B cell (primary cell): Measurements from ENCODE around the gene C3orf18. TPM values are rescaled to one million over a fixed set of nuclear protein-coding genes. Genes with fewer than 3 reads are reported as not detected.

Experiments
- ATAC-seq: fragments of 200-7000 bp; cut with Tn5 transposase; one replicate; pipeline ENCODE4 v1.10.0; 2021; ENCODE audit warnings: low read depth, mild to moderate bottlenecking, moderate number of reproducible peaks, moderate library complexity
- CTCF ChIA-PET: fragments of 350-600 bp; sonication (Branson Sonifier 250); formaldehyde crosslinking; loops from one replicate; lab custom pipeline; 2021; ENCODE audit warnings: antibody characterized with exemption, inconsistent platforms; lab: Charles Lee
- POLR2A ChIA-PET: fragments of 350-600 bp; sonication (Branson Sonifier 250); formaldehyde crosslinking; loops from one replicate; lab custom pipeline; 2021; ENCODE audit warnings: antibody characterized with exemption; lab: Charles Lee
- DNase-seq: peaks from one replicate; pipeline ENCODE4 v3.0.0; 2013
- H2AFZ ChIP-seq: 2 replicates; pipeline ENCODE4 v1.6.1; 2012; ENCODE audit warnings: mild to moderate bottlenecking, low read depth, low read length; ENCODE audit not compliant: insufficient read depth, poor library complexity, severe bottlenecking
- H3K27ac ChIP-seq, 2 donors: 1 replicate in 1 of 2; 2 replicates in 1 of 2; pipeline ENCODE4 v1.5.1; 2012 to 2013; ENCODE audit warnings: low read length in 2 of 2, mild to moderate bottlenecking in 2 of 2, moderate library complexity in 1 of 2
- H3K27me3 ChIP-seq, 4 experiments: fragments of 200-600 bp in 1 of 4; sonication (generic) in 1 of 4; replicated peaks in 1 of 4; 1 replicate in 2 of 4; 2 replicates in 2 of 4; pipeline versions ENCODE4 v1.6.1 to v1.7.0; 2013 to 2016; ENCODE audit warnings: low read length in 3 of 4, mild to moderate bottlenecking in 2 of 4, mixed read lengths in 1 of 4, moderate library complexity in 1 of 4; ENCODE audit not compliant: insufficient read depth in 4 of 4, control insufficient read depth in 3 of 4; ENCODE audit errors: control extremely low read depth in 1 of 4
- H3K36me3 ChIP-seq, 2 experiments: replicated peaks in 1 of 2; 1 replicate in 1 of 2; 2 replicates in 1 of 2; pipeline versions ENCODE4 v1.6.1 to v1.7.1; 2013; ENCODE audit warnings: low read length in 1 of 2; ENCODE audit not compliant: insufficient read depth in 2 of 2, control insufficient read depth in 1 of 2; ENCODE audit errors: control extremely low read depth in 1 of 2, extremely low read depth in 1 of 2
- H3K4me1 ChIP-seq, 2 donors: fragments of 200-600 bp in 1 of 2; sonication (generic) in 1 of 2; 1 replicate in 1 of 2; 2 replicates in 1 of 2; pipeline versions ENCODE4 v1.5.1 to v1.6.1; 2013 to 2017; ENCODE audit warnings: low read length in 2 of 2; ENCODE audit not compliant: control insufficient read depth in 2 of 2, insufficient read depth in 2 of 2
- H3K4me2 ChIP-seq: replicated peaks from 2 replicates; pipeline ENCODE3; 2012; ENCODE audit warnings: mild to moderate bottlenecking, low read depth, low read length; ENCODE audit not compliant: poor library complexity, severe bottlenecking
- H3K4me3 ChIP-seq, 5 experiments: fragments of 200-600 bp in 1 of 5; sonication (generic) in 1 of 5; 1 replicate in 3 of 5; 2 replicates in 2 of 5; pipeline versions ENCODE4 v1.5.1 to v1.7.0; 2011 to 2016; ENCODE audit warnings: low read length in 4 of 5, mild to moderate bottlenecking in 4 of 5, low read depth in 2 of 5, control low read depth in 1 of 5, moderate library complexity in 1 of 5; ENCODE audit not compliant: insufficient read depth in 1 of 5; ENCODE audit errors: control extremely low read depth in 1 of 5, extremely low read depth in 1 of 5
- H3K79me2 ChIP-seq: fragments of 200-600 bp; sonication (generic); one replicate; pipeline ENCODE4 v1.6.0; 2016; ENCODE audit warnings: low read length; ENCODE audit not compliant: control insufficient read depth, insufficient read depth
- H3K9ac ChIP-seq: fragments of 200-600 bp; sonication (generic); 2 replicates; pipeline ENCODE4 v1.6.1; 2017; ENCODE audit warnings: mild to moderate bottlenecking, low read length, moderate library complexity
- H3K9me3 ChIP-seq, 3 donors: one replicate each; pipeline versions ENCODE4 v1.6.1 to v1.7.1; 2013; ENCODE audit warnings: low read length in 2 of 3; ENCODE audit not compliant: control insufficient read depth in 2 of 3, insufficient read depth in 1 of 3; ENCODE audit errors: control extremely low read depth in 1 of 3
- H4K20me1 ChIP-seq: 2 replicates; pipeline ENCODE4 v1.6.0; 2012; ENCODE audit warnings: mild to moderate bottlenecking, low read length; ENCODE audit not compliant: insufficient read depth, control insufficient read depth, poor library complexity, severe bottlenecking
- H3K27ac Mint-ChIP-seq: one replicate; pipeline ENCODE4 v1.8.0; 2021; ENCODE audit warnings: mixed read lengths
- H3K27me3 Mint-ChIP-seq: one replicate; pipeline ENCODE4 v1.8.0; 2021; ENCODE audit warnings: mixed read lengths
- H3K4me1 Mint-ChIP-seq: one replicate; pipeline ENCODE4 v1.8.0; 2021; ENCODE audit warnings: mixed read lengths
- H3K4me3 Mint-ChIP-seq: one replicate; pipeline ENCODE4 v1.8.0; 2021; ENCODE audit warnings: mixed read lengths
- H3K9me3 Mint-ChIP-seq: one replicate; pipeline ENCODE4 v1.8.0; 2022; ENCODE audit warnings: mixed read lengths; ENCODE audit not compliant: insufficient read depth
- CTCF ChIP-seq: fragments of 200-600 bp; IDR thresholded peaks from one replicate; pipeline ENCODE4 v1.8.0; 2022; ENCODE audit warnings: antibody characterized with exemption, mild to moderate bottlenecking
- EZH2 ChIP-seq: IDR thresholded peaks from 2 replicates; pipeline ENCODE4 v1.6.1; 2012; ENCODE audit warnings: borderline replicate concordance, low read depth, mild to moderate bottlenecking, moderate library complexity, low read length; ENCODE audit not compliant: insufficient read depth, poor library complexity, severe bottlenecking
- WGBS: methylation state at CpG from one replicate; pipeline ENCODE4 v1.1.5; 2013; ENCODE audit warnings: missing lambda C conversion rate; ENCODE audit not compliant: insufficient coverage; 5-methylcytosine and 5-hydroxymethylcytosine counted together
- intact Hi-C: fragments of 100-400 bp; cut with micrococcal nuclease; formaldehyde crosslinking; loops from one replicate; pipeline ENCODE4 v1.10.0; 2022
- polyA plus RNA-seq: library from polyadenylated mRNA; depleted of rRNA; stranded (reverse); fragments of >200 nt; gene quantifications from 2 replicates; pipeline ENCODE4 v1.2.3, GENCODE V29; 2012
- total RNA-seq, 2 donors: library from RNA; stranded (reverse); fragments of 120-200 nt in 1 of 2; gene quantifications; 1 replicate in 1 of 2; 2 replicates in 1 of 2; pipeline versions ENCODE4 v1.2.3 to v1.2.4, GENCODE V29; 2013 to 2022

The C3orf18 gene
- total and polyA plus RNA-seq, 2 donors (not counting 1 experiment from before 2014, with no cell fraction given) = 14.3 to 15.4 TPM

GRCh38 chr3:50584391-50584790 is 16.8 kb upstream of the C3orf18 start:
- intact Hi-C loops = no loop called here
- WGBS = 100% methylated on average over 2 of the region's 2 CpGs
- H3K9me3 Mint-ChIP-seq = no peaks in the 10 kb centered on the region
- peaks cover 0 to 19% of the 10 kb centered on the region in 2 experiments for H3K36me3 ChIP-seq
- no peaks in the 10 kb centered on the region for H3K79me2 ChIP-seq
- peaks cover 11% of the 10 kb centered on the region for H3K4me1 Mint-ChIP-seq
- no peak overlapping the region for H3K27ac ChIP-seq
- no peak overlapping the region for H3K27ac Mint-ChIP-seq
- CTCF ChIA-PET = interaction anchor here (1.4 kb wide), 2 partner anchors 27 to 32 kb away, joined by 6 to 7 read pairs; partner anchors contain the start of genes CISH and MAPKAPK3
- H4K20me1 ChIP-seq = no peaks in the 10 kb centered on the region
- no peak for DNase-seq
- H3K4me2 ChIP-seq = no peak overlapping the region
- H3K4me3 Mint-ChIP-seq = no peak overlapping the region
- no peak overlapping the region for H2AFZ ChIP-seq
- no peaks in the 10 kb centered on the region for H3K9me3 ChIP-seq
- peaks cover 0 to 13% of the 10 kb centered on the region in 2 donors for H3K4me1 ChIP-seq
- H3K27me3 Mint-ChIP-seq = no peaks in the 10 kb centered on the region
- no peak for TF ChIP-seq EZH2
- no peak for TF ChIP-seq CTCF
- no peak overlapping the region for H3K4me3 ChIP-seq
- ATAC-seq = no peak
- no peak overlapping the region for H3K9ac ChIP-seq
- POLR2A ChIA-PET = no interaction called here
- H3K27me3 ChIP-seq = no peaks in the 10 kb centered on the region

- H3K4me3 ChIP-seq = no peak overlapping the region
- H3K9ac ChIP-seq = no peak overlapping the region
- intact Hi-C loops = no loop called here
- no peaks in the 10 kb centered on the region for H3K27me3 ChIP-seq
- 100% methylated on average over 6 of the region's 6 CpGs for WGBS
- no peaks in the 10 kb centered on the region for H4K20me1 ChIP-seq
- H3K4me3 Mint-ChIP-seq = no peak overlapping the region
- ATAC-seq = no peak
- no peak overlapping the region for H3K27ac Mint-ChIP-seq
- no peaks in the 10 kb centered on the region for H3K9me3 ChIP-seq
- peaks cover 10% of the 10 kb centered on the region for H3K4me1 Mint-ChIP-seq
- no peaks in the 10 kb centered on the region for H3K79me2 ChIP-seq
- no peak overlapping the region for H2AFZ ChIP-seq
- ChIA-PET POLR2A (no interaction called here), CTCF (interaction anchor here (1.4 kb wide), 2 partner anchors 27 to 33 kb away, joined by 6 to 7 read pairs; partner anchors contain the start of genes CISH and MAPKAPK3)
- no peak overlapping the region for H3K4me2 ChIP-seq
- TF ChIP-seq EZH2 = no peak
- no peak for TF ChIP-seq CTCF
- no peak for DNase-seq
- peaks cover 0 to 22% of the 10 kb centered on the region in 2 experiments for H3K36me3 ChIP-seq
- H3K9me3 Mint-ChIP-seq = no peaks in the 10 kb centered on the region
- H3K27me3 Mint-ChIP-seq = no peaks in the 10 kb centered on the region
- peaks cover 0 to 8% of the 10 kb centered on the region in 2 donors for H3K4me1 ChIP-seq
- no peak overlapping the region for H3K27ac ChIP-seq
Observed at GRCh38 chr3:50583897-50584296, 16.4 kb upstream of the C3orf18 start.
